Keratinocyte (primary cell): Measurements from ENCODE around the gene LSM12. TPM values are rescaled to one million over a fixed set of nuclear protein-coding genes. Genes with fewer than 3 reads are reported as not detected.

ENCODE experiments used
- DNase-seq: peaks from one replicate; pipeline ENCODE4 v3.0.0-alpha.2; 2011; ENCODE audit warnings: low read depth, missing footprints, low spot score
- FAIRE-seq: peaks from 2 replicates; lab custom pipeline; 2011; peaks lifted over from hg19 to GRCh38; lab: Jason Lieb, UNC
- H2AFZ ChIP-seq: 2 replicates; pipeline ENCODE4 v1.6.0; 2012; ENCODE audit warnings: low read length, control low read depth, inconsistent platforms; ENCODE audit not compliant: control insufficient read depth
- H3K27ac ChIP-seq: 2 replicates; pipeline ENCODE4 v1.5.1; 2011; ENCODE audit warnings: low read length; ENCODE audit not compliant: control insufficient read depth, insufficient read depth
- H3K27me3 ChIP-seq: 3 replicates; pipeline ENCODE4 v1.6.0; 2011; ENCODE audit warnings: low read length; ENCODE audit not compliant: control insufficient read depth, insufficient read depth; ENCODE audit errors: extremely low read depth
- H3K36me3 ChIP-seq, 2 experiments: 2 replicates in 1 of 2; 3 replicates in 1 of 2; pipeline ENCODE4 v1.5.1; 2011; ENCODE audit warnings: low read length in 2 of 2, mild to moderate bottlenecking in 1 of 2; ENCODE audit not compliant: control insufficient read depth in 2 of 2, insufficient read depth in 2 of 2; ENCODE audit errors: extremely low read depth in 1 of 2
- H3K4me1 ChIP-seq: 3 replicates; pipeline ENCODE4 v1.5.1; 2011; ENCODE audit warnings: low read length; ENCODE audit not compliant: control insufficient read depth, insufficient read depth; ENCODE audit errors: extremely low read depth
- H3K4me2 ChIP-seq: 3 replicates; pipeline ENCODE4 v1.6.0; 2011; ENCODE audit warnings: low read depth, low read length; ENCODE audit not compliant: control insufficient read depth, insufficient read depth; ENCODE audit errors: extremely low read depth
- H3K4me3 ChIP-seq, 3 experiments: fragments of 200-600 bp in 1 of 3; sonication (generic) in 1 of 3; 2 replicates in 2 of 3; 3 replicates in 1 of 3; pipeline ENCODE4 v1.5.1; 2011 to 2016; ENCODE audit warnings: low read length in 3 of 3, mild to moderate bottlenecking in 3 of 3, control low read depth in 2 of 3, inconsistent platforms in 1 of 3, low read depth in 1 of 3, mixed read lengths in 1 of 3, mixed run types in 1 of 3, moderate library complexity in 1 of 3; ENCODE audit not compliant: control insufficient read depth in 2 of 3, insufficient read depth in 2 of 3; ENCODE audit errors: extremely low read depth in 1 of 3
- H3K79me2 ChIP-seq: 2 replicates; pipeline ENCODE4 v1.6.0; 2012; ENCODE audit warnings: low read length; ENCODE audit not compliant: control insufficient read depth, insufficient read depth
- H3K9ac ChIP-seq: 3 replicates; pipeline ENCODE4 v1.6.0; 2011; ENCODE audit warnings: low read length; ENCODE audit not compliant: control insufficient read depth, insufficient read depth; ENCODE audit errors: extremely low read depth
- H3K9me1 ChIP-seq: 3 replicates; pipeline ENCODE4 v1.6.0; 2011; ENCODE audit warnings: low read length; ENCODE audit not compliant: control insufficient read depth, insufficient read depth; ENCODE audit errors: extremely low read depth
- H3K9me3 ChIP-seq: 2 replicates; pipeline ENCODE4 v1.5.1; 2012; ENCODE audit warnings: low read depth, low read length; ENCODE audit not compliant: control insufficient read depth
- H4K20me1 ChIP-seq: 3 replicates; pipeline ENCODE4 v1.6.0; 2011; ENCODE audit warnings: low read length; ENCODE audit not compliant: control insufficient read depth, insufficient read depth; ENCODE audit errors: extremely low read depth
- EZH2 ChIP-seq: IDR thresholded peaks from one replicate; pipeline ENCODE4 v1.6.1; 2012; ENCODE audit warnings: inconsistent platforms, mild to moderate bottlenecking, low read length, moderate library complexity
- dilution Hi-C: fragments of 300-500 bp; cut with MboI; formaldehyde crosslinking; loops from one replicate; pipeline ENCODE4 v1.7.0; 2020; ENCODE audit warnings: low sequenced_read_pairs; ENCODE audit not compliant: extremely low pct_ligation_motif_present
- polyA plus RNA-seq, 5 experiments: library from polyadenylated mRNA; depleted of rRNA in 3 of 5; stranded (reverse) in 3 of 5; stranded (forward) in 1 of 5; unstranded in 1 of 5; fragments of >200 nt; gene quantifications; 1 replicate in 1 of 5; 2 replicates in 3 of 5; 3 replicates in 1 of 5; pipeline versions ENCODE4 v1.2.1 to v1.2.3, GENCODE V29; 2011 to 2012; ENCODE audit warnings: missing spikeins in 2 of 5, low read depth in 1 of 5, low replicate concordance in 1 of 5
- TF ChIP-seq, protein P1 (sequence below), 3 experiments: IDR thresholded peaks in 1 of 3; conservative IDR thresholded peaks in 1 of 3; optimal IDR thresholded peaks in 1 of 3; 2 replicates in 2 of 3; 3 replicates in 1 of 3; pipeline versions ENCODE3 to v1.5.1; 2011; ENCODE audit warnings: low read length in 3 of 3, mild to moderate bottlenecking in 3 of 3, moderate library complexity in 2 of 3, control low read depth in 1 of 3, inconsistent platforms in 1 of 3; ENCODE audit not compliant: insufficient read depth in 2 of 3; ENCODE audit errors: extremely low read depth in 1 of 3

Gene LSM12
- polyA plus RNA-seq, 1 donor (not counting 4 experiments of a cell fraction or from before 2014, with no cell fraction given) = 49.5 TPM

DNA sequence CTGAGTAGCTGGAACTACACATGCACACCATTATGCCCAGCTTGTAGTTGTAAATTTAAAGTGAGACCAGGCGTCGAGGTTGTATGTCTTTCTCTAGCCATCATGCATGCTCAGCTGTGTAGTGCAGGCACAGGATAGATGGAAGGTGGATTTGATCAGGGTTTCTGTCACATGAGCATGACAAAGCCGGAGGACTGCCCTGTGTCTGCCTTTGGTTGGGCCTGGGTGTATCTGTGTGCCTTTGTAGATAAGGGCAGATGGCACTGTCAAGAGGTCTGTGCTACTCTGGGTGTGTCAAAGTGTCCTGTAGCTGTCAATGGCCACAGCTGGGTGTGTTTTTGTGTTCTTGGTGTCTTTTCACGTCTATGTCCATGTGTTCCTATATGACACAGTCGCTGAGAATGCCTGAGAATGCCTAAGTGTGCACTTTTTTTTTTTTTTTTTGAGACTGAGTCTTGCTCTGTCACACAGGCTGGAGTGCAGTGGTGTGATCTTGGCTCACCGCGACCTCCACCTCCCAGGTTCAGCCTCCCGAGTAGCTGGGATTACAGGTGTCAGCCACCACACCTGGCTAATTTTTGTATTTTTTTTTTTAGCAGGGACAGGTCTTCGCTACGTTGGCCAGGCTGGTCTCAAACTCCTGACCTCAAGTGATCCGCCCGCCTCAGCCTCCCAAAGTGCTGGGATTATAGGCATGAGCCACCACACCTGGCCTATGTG lies 66.2 kb downstream of the LSM12 start:
- H3K27me3 ChIP-seq = no peaks in the 10 kb centered on the region

GRCh38 chr17:43999024-43999423 lies 67.4 kb downstream of the LSM12 start:
- Histone ChIP-seq H3K27me3 (peaks cover 7% of the 10 kb centered on the region), H3K79me2 (no peaks in the 10 kb centered on the region), H3K9me1 (no peaks in the 10 kb centered on the region), H3K4me3 (no peak overlapping the region), H2AFZ (no peak overlapping the region), H3K36me3 (no peaks in the 10 kb centered on the region), H3K4me2 (no peak overlapping the region), H3K27ac (no peak overlapping the region), H3K9ac (no peak overlapping the region), H3K4me1 (peaks cover 17% of the 10 kb centered on the region), H3K9me3 (no peaks in the 10 kb centered on the region), H4K20me1 (no peaks in the 10 kb centered on the region)
- DNase-seq (no peak), FAIRE-seq (no peak)
- dilution Hi-C loops = no loop called here
- TF ChIP-seq, protein P1, sequence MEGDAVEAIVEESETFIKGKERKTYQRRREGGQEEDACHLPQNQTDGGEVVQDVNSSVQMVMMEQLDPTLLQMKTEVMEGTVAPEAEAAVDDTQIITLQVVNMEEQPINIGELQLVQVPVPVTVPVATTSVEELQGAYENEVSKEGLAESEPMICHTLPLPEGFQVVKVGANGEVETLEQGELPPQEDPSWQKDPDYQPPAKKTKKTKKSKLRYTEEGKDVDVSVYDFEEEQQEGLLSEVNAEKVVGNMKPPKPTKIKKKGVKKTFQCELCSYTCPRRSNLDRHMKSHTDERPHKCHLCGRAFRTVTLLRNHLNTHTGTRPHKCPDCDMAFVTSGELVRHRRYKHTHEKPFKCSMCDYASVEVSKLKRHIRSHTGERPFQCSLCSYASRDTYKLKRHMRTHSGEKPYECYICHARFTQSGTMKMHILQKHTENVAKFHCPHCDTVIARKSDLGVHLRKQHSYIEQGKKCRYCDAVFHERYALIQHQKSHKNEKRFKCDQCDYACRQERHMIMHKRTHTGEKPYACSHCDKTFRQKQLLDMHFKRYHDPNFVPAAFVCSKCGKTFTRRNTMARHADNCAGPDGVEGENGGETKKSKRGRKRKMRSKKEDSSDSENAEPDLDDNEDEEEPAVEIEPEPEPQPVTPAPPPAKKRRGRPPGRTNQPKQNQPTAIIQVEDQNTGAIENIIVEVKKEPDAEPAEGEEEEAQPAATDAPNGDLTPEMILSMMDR (optimal IDR thresholded peaks at IDR 0.05 in 1 of 3, IDR thresholded peaks at IDR 0.05 in 1 of 3, conservative IDR thresholded peaks at IDR 0.05 in 1 of 3; ENCODE audit: extremely low read depth in 1 of 3, insufficient read depth in 2 of 3, low read length in 3 of 3) = no peak
- TF ChIP-seq EZH2 = no peak

More for the DNA sequence above, 66.2 kb downstream of the LSM12 start:
- dilution Hi-C loops = no loop called here
- Histone ChIP-seq H3K9me1 (no peaks in the 10 kb centered on the region), H3K9me3 (no peaks in the 10 kb centered on the region), H3K27ac (no peak overlapping the region), H3K36me3 (no peaks in the 10 kb centered on the region), H3K4me2 (no peak overlapping the region), H3K4me1 (peaks cover 15% of the 10 kb centered on the region), H4K20me1 (no peaks in the 10 kb centered on the region), H3K9ac (no peak overlapping the region), H3K4me3 (no peak overlapping the region), H2AFZ (no peak overlapping the region), H3K79me2 (no peaks in the 10 kb centered on the region)
- TF ChIP-seq EZH2 = no peak
- TF ChIP-seq, protein P1 (optimal IDR thresholded peaks at IDR 0.05 in 1 of 3, IDR thresholded peaks at IDR 0.05 in 1 of 3, conservative IDR thresholded peaks at IDR 0.05 in 1 of 3; ENCODE audit: extremely low read depth in 1 of 3, insufficient read depth in 2 of 3, low read length in 3 of 3) = no peak
- FAIRE-seq (no peak), DNase-seq (no peak)
